A549 (cell line): ENCODE results near the gene ORM2. TPM values are rescaled to one million over a fixed set of nuclear protein-coding genes. Genes with fewer than 3 reads are reported as not detected.

Experiments used
- ATAC-seq, 2 experiments: fragments of 200-7000 bp in 1 of 2; fragments of >200 bp in 1 of 2; cut with Nextera tagmentation in 1 of 2; cut with Tn5 transposase in 1 of 2; 3 replicates each; pipeline versions ENCODE4 v1.8.0 to v1.9.1; 2018 to 2020; ENCODE audit warnings: mild to moderate bottlenecking in 1 of 2, moderate library complexity in 1 of 2
- CTCF ChIA-PET: fragments of 300-600 bp; sonication (Branson Sonifier 250); formaldehyde crosslinking; extraction: SDS; loops from one replicate; lab custom pipeline; 2021; ENCODE audit warnings: antibody characterized with exemption, inconsistent platforms; lab: Yijun Ruan, JAX
- POLR2A ChIA-PET: fragments of 350-600 bp; formaldehyde crosslinking; extraction: SDS; loops from one replicate; lab custom pipeline; 2021; ENCODE audit warnings: antibody characterized with exemption, inconsistent platforms; lab: Yijun Ruan, JAX
- DNase-seq, 2 experiments: peaks; one replicate each; pipeline versions ENCODE4 v3.0.0 to v3.0.0-alpha.2; 2011 to 2016; ENCODE audit warnings: low read depth in 1 of 2, low spot score in 1 of 2
- FAIRE-seq: peaks from 2 replicates; lab custom pipeline; 2011; peaks lifted over from hg19 to GRCh38; lab: Jason Lieb, UNC
- H3K27ac ChIP-seq, 2 experiments: fragments of >200 bp; sonication (Bioruptor Twin); formaldehyde crosslinking; 3 replicates each; pipeline ENCODE4 v1.5.1; 2016 to 2017
- H3K4me1 ChIP-seq: fragments of >200 bp; sonication (Bioruptor Twin); formaldehyde crosslinking; 3 replicates; pipeline ENCODE4 v1.6.1; 2016
- H3K4me2 ChIP-seq: fragments of >200 bp; sonication (Bioruptor Twin); formaldehyde crosslinking; 3 replicates; pipeline ENCODE4 v1.6.1; 2016
- H3K4me3 ChIP-seq: fragments of >200 bp; sonication (Bioruptor Twin); formaldehyde crosslinking; 3 replicates; pipeline ENCODE4 v1.5.1; 2016
- H3K9me3 ChIP-seq: fragments of >200 bp; sonication (Bioruptor Twin); formaldehyde crosslinking; 3 replicates; pipeline ENCODE4 v1.6.1; 2016
- BCL3 ChIP-seq: fragments of >200 bp; sonication (Bioruptor Twin); formaldehyde crosslinking; IDR thresholded peaks from 3 replicates; pipeline ENCODE4 v1.6.1; 2016
- CBX2 ChIP-seq: fragments of 200-600 bp; sonication (generic); IDR thresholded peaks from 2 replicates; pipeline ENCODE4 v1.6.1; 2016; ENCODE audit warnings: low read depth, mild to moderate bottlenecking, borderline replicate concordance
- CHD4 ChIP-seq: fragments of 200-600 bp; sonication (generic); IDR thresholded peaks from 2 replicates; pipeline ENCODE4 v1.6.1; 2016; ENCODE audit warnings: antibody characterized with exemption, mild to moderate bottlenecking, borderline replicate concordance
- ELK1 ChIP-seq: fragments of 150-350 bp; IDR thresholded peaks from 2 replicates; pipeline ENCODE4 v1.6.1; 2014; ENCODE audit warnings: low read depth, mild to moderate bottlenecking, low read length
- FOSB ChIP-seq: fragments of 250-450 bp; sonication (Bioruptor Pico); IDR thresholded peaks from 2 replicates; pipeline ENCODE4 v1.5.0; 2020; ENCODE audit warnings: mild to moderate bottlenecking, moderate library complexity
- GATA3 ChIP-seq: IDR thresholded peaks from 2 replicates; pipeline ENCODE4 v1.6.1; 2012; ENCODE audit warnings: borderline replicate concordance
- HOXB13 ChIP-seq: fragments of 250-450 bp; sonication (Bioruptor Pico); IDR thresholded peaks from 2 replicates; pipeline ENCODE4 v1.5.0; 2020; ENCODE audit warnings: low read depth, mild to moderate bottlenecking, moderate library complexity
- HOXB5 ChIP-seq: fragments of 250-450 bp; sonication (Bioruptor Pico); IDR thresholded peaks from 2 replicates; pipeline ENCODE4 v1.5.0; 2020; ENCODE audit warnings: mild to moderate bottlenecking, moderate library complexity
- JUNB ChIP-seq: fragments of >200 bp; sonication (Bioruptor Twin); formaldehyde crosslinking; IDR thresholded peaks from 2 replicates; pipeline ENCODE4 v1.6.1; 2016
- KDM1A ChIP-seq: fragments of 200-600 bp; sonication (generic); IDR thresholded peaks from 2 replicates; pipeline ENCODE4 v1.6.1; 2016; ENCODE audit warnings: low read depth, mild to moderate bottlenecking
- KDM5A ChIP-seq: fragments of 200-600 bp; sonication (generic); IDR thresholded peaks from 2 replicates; pipeline ENCODE4 v1.6.1; 2016; ENCODE audit warnings: antibody characterized with exemption, mild to moderate bottlenecking
- MAZ ChIP-seq: fragments of 150-350 bp; IDR thresholded peaks from 2 replicates; pipeline ENCODE4 v1.6.1; 2014; ENCODE audit warnings: antibody characterized with exemption, low read depth, low read length, borderline replicate concordance
- NPAS2 ChIP-seq: fragments of 250-450 bp; sonication (Bioruptor Pico); IDR thresholded peaks from 2 replicates; pipeline ENCODE4 v1.8.0; 2022; ENCODE audit warnings: mild to moderate bottlenecking, moderate library complexity, borderline replicate concordance
- POLR2AphosphoS2 ChIP-seq: conservative IDR thresholded peaks from 2 replicates; pipeline ENCODE4 v1.6.1; 2012; ENCODE audit warnings: low read length, improper control_type of control experiment, inconsistent platforms
- RARB ChIP-seq: fragments of 250-450 bp; sonication (Bioruptor Pico); IDR thresholded peaks from 2 replicates; pipeline ENCODE4 v1.8.0; 2021; ENCODE audit warnings: mild to moderate bottlenecking, moderate library complexity
- RCOR1 ChIP-seq: fragments of 150-350 bp; IDR thresholded peaks from 2 replicates; pipeline ENCODE4 v1.6.1; 2014; ENCODE audit warnings: antibody characterized with exemption, low read length, low read depth
- REST ChIP-seq: fragments of 200-600 bp; sonication (generic); IDR thresholded peaks from 2 replicates; pipeline ENCODE4 v1.6.1; 2016; ENCODE audit warnings: antibody characterized with exemption, mild to moderate bottlenecking, moderate library complexity
- SMC3 ChIP-seq: fragments of >200 bp; sonication (Bioruptor Twin); formaldehyde crosslinking; IDR thresholded peaks from 3 replicates; pipeline ENCODE4 v1.6.1; 2018; ENCODE audit warnings: inconsistent platforms
- SREBF2 ChIP-seq: fragments of 450-650 bp; IDR thresholded peaks from 2 replicates; pipeline ENCODE4 v1.6.1; 2014; ENCODE audit warnings: mild to moderate bottlenecking, moderate library complexity
- TP53 ChIP-seq: fragments of 250-450 bp; sonication (Bioruptor Pico); IDR thresholded peaks from 2 replicates; pipeline ENCODE4 v1.5.0; 2021; ENCODE audit warnings: mild to moderate bottlenecking, moderate library complexity
- USF2 ChIP-seq: fragments of 450-650 bp; IDR thresholded peaks from 2 replicates; pipeline ENCODE4 v1.6.1; 2014; ENCODE audit warnings: antibody characterized with exemption
- ZSCAN20 ChIP-seq: fragments of 250-450 bp; sonication (Bioruptor Pico); IDR thresholded peaks from 2 replicates; pipeline ENCODE4 v1.8.0; 2022; ENCODE audit warnings: mild to moderate bottlenecking, moderate library complexity
- WGBS: methylation state at CpG from one replicate; pipeline ENCODE4 v1.1.6; 2017; ENCODE audit errors: missing lambda C conversion rate; 5-methylcytosine and 5-hydroxymethylcytosine counted together
- polyA plus RNA-seq, 4 experiments: library from polyadenylated mRNA; depleted of rRNA in 3 of 4; stranded (reverse); fragments of >200 nt; fragmentation: RNase III in 1 of 4; extraction: RNeasy Plus Mini Kit Qiagen cat#74134 plus additional on column Dnase treatment in 1 of 4; gene quantifications; 2 replicates in 3 of 4; 3 replicates in 1 of 4; pipeline ENCODE4 v1.2.3, GENCODE V29; 2011 to 2017

ORM2 gene
- polyA plus RNA-seq, 2 of the 4 experiments (the other 2 are of a cell fraction): 0.10 TPM; not detected in 1

DNA sequence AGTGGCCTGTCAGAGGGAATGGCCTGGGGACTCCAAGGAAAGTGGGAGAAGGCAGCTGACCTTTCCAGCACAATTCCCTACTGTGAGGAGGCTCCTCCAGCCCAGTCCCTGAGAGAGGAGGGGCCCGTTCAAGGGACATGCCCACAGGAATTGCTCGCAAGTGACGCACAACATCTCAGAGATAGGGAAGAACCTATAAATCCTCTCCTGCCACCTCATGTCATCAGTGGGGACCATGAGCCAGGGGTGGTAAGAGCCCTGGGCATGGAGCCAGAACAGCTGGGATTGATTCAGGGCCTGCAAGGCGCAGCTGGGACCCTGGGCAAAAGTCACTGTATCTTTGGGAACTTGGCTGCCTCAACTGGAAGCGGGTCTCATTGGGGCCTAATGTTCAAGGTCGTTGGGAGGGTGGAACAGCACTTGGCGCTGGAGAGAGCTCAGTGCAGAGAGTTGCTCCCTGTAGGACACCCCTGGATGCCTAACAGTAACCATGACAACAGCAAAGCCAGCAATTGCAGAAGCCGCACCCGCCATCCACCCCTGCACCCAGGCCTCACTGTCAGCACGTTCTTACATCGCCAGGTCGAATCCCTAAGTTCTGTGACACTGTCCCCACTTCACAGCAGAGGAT lies 48.1 kb upstream of the ORM2 start:
- TF ChIP-seq CBX2: no peak
- no peak for TF ChIP-seq RCOR1
- no peak for TF ChIP-seq CHD4
- TF ChIP-seq HOXB13 (CRISPR knock-in tag): no peak
- TF ChIP-seq ELK1: no peak
- no peak for TF ChIP-seq TP53 (CRISPR knock-in tag)
- no peak for TF ChIP-seq USF2
- no peak for TF ChIP-seq RARB (CRISPR knock-in tag)
- no peak for TF ChIP-seq FOSB (CRISPR knock-in tag)
- TF ChIP-seq KDM1A: no peak
- TF ChIP-seq NPAS2 (CRISPR knock-in tag): no peak
- TF ChIP-seq SMC3: no peak
- no peak for TF ChIP-seq KDM5A
- TF ChIP-seq BCL3: no peak
- no peak for TF ChIP-seq JUNB
- no peak for TF ChIP-seq ZSCAN20 (CRISPR knock-in tag)
- TF ChIP-seq MAZ: no peak
- no peak for TF ChIP-seq SREBF2
- no peak for TF ChIP-seq HOXB5 (CRISPR knock-in tag)
- no peak for TF ChIP-seq POLR2AphosphoS2
- peak in 1 of 2 experiments; percentile 32 for DNase-seq
- WGBS: 88% methylated on average over 12 of the region's 12 CpGs
- Histone ChIP-seq H3K27ac (peak overlapping the region in 1 of 2 experiments; percentile 88; a peak in 3 of 6 replicates), H3K4me2 (no peak overlapping the region), H3K4me1 (peaks cover 72% of the 10 kb centered on the region), H3K4me3 (no peak overlapping the region), H3K9me3 (no peaks in the 10 kb centered on the region)
- no peak for FAIRE-seq
- no peak for ATAC-seq
- CTCF ChIA-PET: interaction anchor here (0.9 to 5.1 kb wide), 6 partner anchors 9 to 199 kb away, joined by 4 to 47 read pairs (median 9); partner anchors contain the start of gene COL27A1
- POLR2A ChIA-PET: no interaction called here

DNA sequence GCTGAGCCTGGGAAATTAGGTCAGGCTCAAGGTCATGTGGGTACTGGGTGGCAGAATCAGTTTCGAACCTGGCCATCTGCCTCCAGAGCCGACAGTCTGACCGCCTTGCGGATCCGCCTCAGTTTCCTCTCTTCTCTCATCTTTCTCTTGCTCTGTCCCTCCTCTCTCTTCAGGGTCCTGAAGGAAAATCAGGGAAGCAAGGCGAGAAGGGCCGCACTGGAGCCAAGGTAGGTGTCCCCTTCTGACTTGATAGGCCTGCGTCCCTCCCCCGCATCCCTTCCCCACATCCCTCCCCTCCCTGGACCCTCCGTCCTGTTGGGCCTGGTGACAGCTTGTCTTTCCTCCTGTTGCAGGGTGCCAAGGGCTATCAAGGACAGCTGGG lies 47.6 kb upstream of the ORM2 start:
- no peak overlapping the region for H3K4me2 ChIP-seq
- CTCF ChIA-PET: interaction anchor here (1.2 to 5.1 kb wide), 3 partner anchors 9 to 174 kb away, joined by 4 to 47 read pairs (median 8); partner anchors contain the start of gene COL27A1
- peaks cover 68% of the 10 kb centered on the region for H3K4me1 ChIP-seq
- H3K4me3 ChIP-seq: no peak overlapping the region
- no peak for FAIRE-seq
- 93% methylated on average over 10 of the region's 10 CpGs for WGBS
- POLR2A ChIA-PET: no interaction called here
- ATAC-seq: no peak
- peak overlapping the region in 1 of 2 experiments; percentile 88; a peak in 3 of 6 replicates for H3K27ac ChIP-seq
- TF ChIP-seq REST: no peak
- TF ChIP-seq GATA3: no peak
- TF ChIP-seq BCL3: no peak
- H3K9me3 ChIP-seq: no peaks in the 10 kb centered on the region
- DNase-seq: no peak
